Left ventricle myocardium inferior (tissue), 1 donor: ENCODE data around the gene TRNP1. TPM values are rescaled to one million over a fixed set of nuclear protein-coding genes. Genes with fewer than 3 reads are reported as not detected.

Source experiments
- DNase-seq: peaks from one replicate; pipeline ENCODE4 v3.0.0-alpha.2; 2020
- H3K27ac ChIP-seq: fragments of 200-600 bp; replicated peaks from 2 replicates; pipeline ENCODE4 v1.8.0; 2021
- H3K27me3 ChIP-seq: fragments of 200-600 bp; 2 replicates; pipeline ENCODE4 v1.8.0; 2021; ENCODE audit warnings: low read depth
- H3K36me3 ChIP-seq: fragments of 200-600 bp; 2 replicates; pipeline ENCODE4 v1.8.0; 2021
- H3K4me1 ChIP-seq: fragments of 200-600 bp; 2 replicates; pipeline ENCODE4 v1.8.0; 2021
- H3K4me3 ChIP-seq: fragments of 200-600 bp; 2 replicates; pipeline ENCODE4 v1.8.0; 2021; ENCODE audit warnings: mild to moderate bottlenecking, moderate library complexity
- H3K9me3 ChIP-seq: fragments of 200-600 bp; replicated peaks from 2 replicates; pipeline ENCODE4 v1.8.0; 2021
- CTCF ChIP-seq: fragments of 200-600 bp; IDR thresholded peaks from 2 replicates; pipeline ENCODE4 v1.8.0; 2021; ENCODE audit warnings: antibody characterized with exemption, mild to moderate bottlenecking, borderline replicate concordance
- intact Hi-C: fragments of 100-400 bp; cut with micrococcal nuclease; formaldehyde crosslinking; loops from one replicate; pipeline ENCODE4 v1.11.0; 2022
- total RNA-seq: library from RNA; stranded (reverse); fragmentation: NEBNext Ultra II Directional; extraction: Animal tissue kit (Norgen Biotek cat#: 25700); gene quantifications from one replicate; pipeline ENCODE4 v1.2.1, GENCODE V29; 2021
- donor health status: DM: no; HTN: yes; CAD: no; lungs with severe emphysema.

The TRNP1 gene
- total RNA-seq, 1 donor from 2014 or later: 35.7 TPM

GRCh38 chr1:27033043-27033746 lies 39.7 kb downstream of the TRNP1 start:
- intact Hi-C loops: no loop called here
- Histone ChIP-seq H3K27ac (peak overlapping the region; percentile 19), H3K27me3 (no peaks in the 10 kb centered on the region), H3K4me1 (peaks cover 15% of the 10 kb centered on the region), H3K36me3 (no peaks in the 10 kb centered on the region), H3K9me3 (no peaks in the 10 kb centered on the region), H3K4me3 (no peak overlapping the region)
- TF ChIP-seq CTCF: no peak
- no peak for DNase-seq

GRCh38 chr1:27035344-27035743 lies 41.9 kb downstream of the TRNP1 start:
- no peak for TF ChIP-seq CTCF
- Histone ChIP-seq H3K27ac (no peak overlapping the region), H3K4me1 (peaks cover 15% of the 10 kb centered on the region), H3K9me3 (no peaks in the 10 kb centered on the region), H3K27me3 (no peaks in the 10 kb centered on the region), H3K4me3 (no peak overlapping the region), H3K36me3 (no peaks in the 10 kb centered on the region)
- DNase-seq: no peak
- intact Hi-C loops: no loop called here

- no peak for DNase-seq
- Histone ChIP-seq H3K36me3 (no peaks in the 10 kb centered on the region), H3K9me3 (no peaks in the 10 kb centered on the region), H3K4me1 (peaks cover 7% of the 10 kb centered on the region), H3K27ac (no peak overlapping the region), H3K4me3 (no peak overlapping the region), H3K27me3 (no peaks in the 10 kb centered on the region)
- TF ChIP-seq CTCF: no peak
- intact Hi-C loops: no loop called here
Observed at GRCh38 chr1:27036718-27037117, 43.2 kb downstream of the TRNP1 start.

- no peak for TF ChIP-seq CTCF
Observed at GRCh38 chr1:27037518-27037917, 44.0 kb downstream of the TRNP1 start.

GRCh38 chr1:27038020-27038419 lies 44.5 kb downstream of the TRNP1 start:
- Histone ChIP-seq H3K27ac (no peak overlapping the region), H3K36me3 (no peaks in the 10 kb centered on the region), H3K27me3 (no peaks in the 10 kb centered on the region), H3K4me3 (no peak overlapping the region), H3K9me3 (no peaks in the 10 kb centered on the region), H3K4me1 (no peaks in the 10 kb centered on the region)
- no peak for TF ChIP-seq CTCF
- DNase-seq: no peak
- intact Hi-C loops: no loop called here

More at GRCh38 chr1:27037518-27037917, 44.0 kb downstream of the TRNP1 start:
- DNase-seq: no peak
- intact Hi-C loops: no loop called here
- H3K9me3 ChIP-seq: no peaks in the 10 kb centered on the region
- no peaks in the 10 kb centered on the region for H3K27me3 ChIP-seq
- H3K36me3 ChIP-seq: no peaks in the 10 kb centered on the region
- H3K4me3 ChIP-seq: no peak overlapping the region
- no peak overlapping the region for H3K27ac ChIP-seq
- no peaks in the 10 kb centered on the region for H3K4me1 ChIP-seq
